ENCODE results near the gene FZD7. TPM values are rescaled to one million over a fixed set of nuclear protein-coding genes. Genes with fewer than 3 reads are reported as not detected.

Gene FZD7
- total and polyA plus RNA-seq, 2 of the 8 experiments (the other 6 are each of a cell fraction or from before 2014, with no cell fraction given), result 176 to 246 TPM

DNA sequence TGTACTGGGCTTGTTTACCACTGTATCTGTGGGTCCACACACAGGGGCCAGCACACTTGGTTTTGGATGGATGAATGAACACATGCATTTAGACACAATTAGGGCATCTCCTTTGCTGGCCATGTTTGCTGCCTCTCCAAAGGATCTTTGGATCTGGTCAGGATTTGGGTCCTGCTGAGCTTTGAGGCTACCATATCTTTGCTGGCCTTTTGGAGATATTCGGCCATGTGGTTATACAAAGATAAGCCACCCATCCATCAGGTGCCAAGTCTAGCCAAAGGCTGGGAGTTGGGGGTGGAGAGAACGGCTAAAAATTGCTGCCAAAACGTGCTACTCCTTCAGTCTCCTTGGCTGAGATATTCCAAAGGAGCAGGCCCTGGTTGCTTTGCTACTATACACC, 18.2 kb upstream of the FZD7 start (continued):
- TF ChIP-seq EGR1 (IDR thresholded peaks at IDR 0.05; ENCODE audit: borderline replicate concordance, low read depth, low read length) (no peak), NRF1 (IDR thresholded peaks at IDR 0.05; ENCODE audit: low read depth, low read length) (no peak)

All from H1 (cell line).